DMS153 (cell line): Measurements from ENCODE around the gene C1QTNF9.
"Not testable (repeated sequence)": the region's sequence is repeated elsewhere in the genome, so short reads cannot be mapped to it uniquely, and the experiment has no call there.

Source experiments
- DNase-seq: peaks from one replicate; lab custom pipeline; 2025; lab: John Stamatoyannopoulos, UW

The C1QTNF9 gene

DNA sequence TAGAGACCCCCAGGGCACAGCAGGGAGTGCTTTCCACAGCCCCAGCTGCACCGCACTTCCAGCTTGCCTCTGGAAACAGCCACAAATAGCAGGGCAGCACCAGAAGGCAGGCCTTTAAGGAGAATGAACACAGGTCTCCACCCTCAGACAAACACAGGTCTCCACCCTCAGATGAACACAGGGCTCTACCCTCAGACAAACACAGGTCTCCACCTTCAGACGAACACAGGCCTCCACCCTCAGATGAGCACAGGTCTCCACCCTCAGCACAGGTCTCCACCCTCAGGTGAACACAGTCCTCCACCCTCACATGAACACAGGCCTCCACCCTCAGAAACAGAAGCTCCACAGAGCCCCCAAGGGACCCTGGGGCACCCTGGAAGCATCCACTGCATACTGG, 51.7 kb downstream of the C1QTNF9 start:
- no peak for DNase-seq

DNA sequence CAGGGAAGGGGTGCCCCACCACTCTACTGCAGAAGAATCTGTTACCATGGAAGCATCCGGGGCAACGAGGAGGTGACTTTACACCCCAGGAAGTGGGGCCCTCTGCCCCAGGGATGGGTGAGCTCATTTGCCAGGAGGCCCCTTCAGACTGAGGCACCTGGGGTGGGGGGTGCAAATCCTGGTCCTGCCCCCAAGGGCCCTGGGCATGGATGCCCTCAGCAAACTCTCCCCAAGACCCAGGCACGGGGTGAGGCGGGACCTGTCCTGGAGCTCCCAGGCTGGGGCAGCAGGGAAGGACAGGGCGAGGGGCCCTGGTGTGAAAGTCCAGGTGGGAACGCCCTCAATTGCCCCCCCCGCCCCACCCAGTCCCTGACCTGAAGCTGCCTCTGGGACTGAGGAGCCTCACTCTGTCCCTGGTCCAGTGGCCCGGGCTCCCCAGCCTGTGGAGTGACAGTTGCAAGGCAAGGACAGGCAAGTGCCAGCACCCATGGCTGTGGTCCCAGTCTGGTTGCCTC, 52.5 kb downstream of the C1QTNF9 start:
- DNase-seq, result no peak

DNA sequence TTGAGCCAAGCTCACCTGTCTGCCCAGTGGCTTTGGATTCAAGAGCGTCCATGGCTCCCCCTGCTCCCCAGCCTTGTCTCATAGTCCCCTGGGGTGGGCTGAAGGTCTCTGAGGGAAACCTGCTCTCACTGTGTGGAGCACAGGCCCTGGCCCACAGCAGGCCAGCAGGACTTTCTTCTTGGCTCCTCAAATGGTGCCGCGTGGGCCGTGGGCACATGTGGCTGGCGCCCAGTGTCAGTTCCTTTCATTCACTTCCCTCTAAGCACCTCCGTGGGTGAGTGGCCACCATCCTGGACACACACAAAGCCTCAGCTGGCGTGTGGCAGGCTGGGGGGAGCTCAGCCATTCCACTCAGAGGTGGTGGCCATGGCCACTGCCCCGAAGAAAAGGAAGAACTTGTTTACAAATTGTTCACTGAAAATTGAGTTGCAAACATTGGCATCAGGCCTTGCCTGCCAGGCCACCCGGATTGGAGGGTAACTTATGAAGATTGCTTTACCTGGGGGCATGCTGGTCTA, 53.1 kb downstream of the C1QTNF9 start:
- DNase-seq, result no peak

GRCh38 chr13:24365191-24365590, 55.8 kb downstream of the C1QTNF9 start:
- no peak for DNase-seq

GRCh38 chr13:24366315-24366714, 56.9 kb downstream of the C1QTNF9 start:
- DNase-seq, result not testable (repeated sequence)

DNA sequence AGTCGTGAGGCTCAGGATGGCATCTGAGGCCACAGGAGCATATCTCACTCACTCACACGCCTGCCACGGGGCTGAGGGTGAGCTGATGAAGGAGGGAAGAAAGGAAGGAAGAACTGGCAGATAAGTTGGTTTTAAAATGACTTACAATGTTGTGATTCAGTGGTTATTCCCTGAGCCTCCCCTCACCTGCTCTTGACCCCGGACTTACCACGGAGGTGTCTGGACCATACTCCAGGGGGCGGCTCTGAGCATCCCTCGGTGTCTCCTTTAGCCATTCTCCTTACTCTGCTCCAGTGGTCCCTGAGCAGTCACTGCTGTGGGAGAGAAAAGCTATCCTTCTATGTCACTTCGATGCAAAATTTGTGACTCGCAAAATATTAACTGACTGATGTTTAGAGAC, 61.9 kb downstream of the C1QTNF9 start:
- not testable (repeated sequence) for DNase-seq
